HFF-Myc (cell line): Measurements from ENCODE around the gene YY1AP1.
"Not testable (repeated sequence)": the region's sequence is repeated elsewhere in the genome, so short reads cannot be mapped to it uniquely, and the experiment has no call there.

Experiments used
- DNase-seq: peaks from one replicate; pipeline ENCODE4 v3.0.0-alpha.2; 2011; ENCODE audit warnings: low read depth; ENCODE audit errors: extremely low read depth
- H3K4me3 ChIP-seq: replicated peaks from 2 replicates; pipeline ENCODE4 v1.5.1; 2011; ENCODE audit warnings: low read depth, mild to moderate bottlenecking, control low read depth, low read length
- CTCF ChIP-seq: IDR thresholded peaks from 2 replicates; pipeline ENCODE4 v1.5.1; 2012; ENCODE audit warnings: mild to moderate bottlenecking, low read depth, low read length, control low read depth; ENCODE audit errors: missing control alignments

The YY1AP1 gene

GRCh38 chr1:155671750-155672149 is 16.8 kb downstream of the YY1AP1 start:
- no peak for TF ChIP-seq CTCF

GRCh38 chr1:155669233-155670162 is 19.1 kb downstream of the YY1AP1 start:
- no peak for DNase-seq
- no peak overlapping the region for H3K4me3 ChIP-seq
- TF ChIP-seq CTCF: no peak

More at GRCh38 chr1:155671750-155672149, 16.8 kb downstream of the YY1AP1 start:
- H3K4me3 ChIP-seq: no peak overlapping the region
- DNase-seq: no peak

- not testable (repeated sequence) for DNase-seq, H3K4me3 ChIP-seq
Observed at GRCh38 chr1:155661239-155661638, 27.3 kb downstream of the YY1AP1 start.

GRCh38 chr1:155657463-155657862 is 31.1 kb downstream of the YY1AP1 start:
- no peak overlapping the region for H3K4me3 ChIP-seq
- no peak for TF ChIP-seq CTCF
- no peak for DNase-seq

- no peak for TF ChIP-seq CTCF
- H3K4me3 ChIP-seq: no peak overlapping the region
- no peak for DNase-seq
Observed at GRCh38 chr1:155652951-155653350, 35.6 kb downstream of the YY1AP1 start.

GRCh38 chr1:155651861-155652661 is 36.5 kb downstream of the YY1AP1 start:
- TF ChIP-seq CTCF: no peak
- no peak overlapping the region for H3K4me3 ChIP-seq
- DNase-seq: no peak

- H3K4me3 ChIP-seq: no peak overlapping the region
- no peak for DNase-seq
- TF ChIP-seq CTCF: no peak
Observed at GRCh38 chr1:155650231-155650757, 38.3 kb downstream of the YY1AP1 start.
